AG09319 (cell line): ENCODE measurements around the gene HNRNPF.

Experiments
- DNase-seq: peaks from one replicate; pipeline ENCODE4 v3.0.0-alpha.2; 2010; ENCODE audit warnings: low read depth; ENCODE audit errors: extremely low read depth
- CTCF ChIP-seq: IDR thresholded peaks from 2 replicates; pipeline ENCODE4 v1.5.1; 2011; ENCODE audit warnings: low read depth, mild to moderate bottlenecking, inconsistent platforms, low read length, moderate library complexity

HNRNPF gene

GRCh38 chr10:43417950-43418768, 9.2 kb upstream of the HNRNPF start:
- DNase-seq = no peak
- TF ChIP-seq CTCF = no peak

GRCh38 chr10:43415544-43415943, 6.6 kb upstream of the HNRNPF start:
- no peak for TF ChIP-seq CTCF
- DNase-seq = no peak

- TF ChIP-seq CTCF = no peak
- DNase-seq = no peak
Measured at GRCh38 chr10:43411536-43411935, 2.5 kb upstream of the HNRNPF start.

GRCh38 chr10:43410345-43410744, 1.4 kb upstream of the HNRNPF start:
- no peak for TF ChIP-seq CTCF
- no peak for DNase-seq

- DNase-seq = no peak
- no peak for TF ChIP-seq CTCF
Measured at GRCh38 chr10:43409385-43410109, 561 bp upstream of the HNRNPF start.

- TF ChIP-seq CTCF = no peak
- DNase-seq = no peak
Measured at GRCh38 chr10:43408331-43408709, 666 bp downstream of the HNRNPF start.

- DNase-seq = peak; percentile 75
- peak; percentile 45 for TF ChIP-seq CTCF
Measured at GRCh38 chr10:43407576-43408330, 1.2 kb downstream of the HNRNPF start.
